HG03442 (cell line): ENCODE data around the gene AGPAT4.

Experiments
- ATAC-seq: cut with Tn5 transposase; IDR thresholded peaks from one replicate; pipeline ENCODE4 v1.9.1; 2021; ENCODE audit warnings: mild to moderate bottlenecking, moderate library complexity; ENCODE audit not compliant: unreplicated experiment

Gene AGPAT4

DNA sequence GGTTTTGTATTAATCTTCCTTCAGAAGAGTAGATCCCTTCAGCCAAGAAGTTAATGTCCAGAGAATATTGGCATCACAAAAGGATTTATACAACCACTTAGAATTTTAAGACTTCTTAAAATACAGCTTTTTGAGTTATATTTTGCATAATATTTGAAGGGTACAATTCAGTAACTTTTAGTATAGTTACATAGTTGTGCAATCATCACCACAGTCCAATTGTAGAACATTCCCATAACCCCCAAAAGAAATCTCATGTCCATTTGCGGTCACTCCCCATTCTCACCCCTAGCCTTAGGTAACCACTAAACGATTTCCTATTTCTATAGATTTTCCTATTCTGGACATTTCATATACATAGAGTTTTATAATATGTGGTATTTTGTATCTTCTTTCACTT lies 155.9 kb downstream of the AGPAT4 start:
- no peak for ATAC-seq

DNA sequence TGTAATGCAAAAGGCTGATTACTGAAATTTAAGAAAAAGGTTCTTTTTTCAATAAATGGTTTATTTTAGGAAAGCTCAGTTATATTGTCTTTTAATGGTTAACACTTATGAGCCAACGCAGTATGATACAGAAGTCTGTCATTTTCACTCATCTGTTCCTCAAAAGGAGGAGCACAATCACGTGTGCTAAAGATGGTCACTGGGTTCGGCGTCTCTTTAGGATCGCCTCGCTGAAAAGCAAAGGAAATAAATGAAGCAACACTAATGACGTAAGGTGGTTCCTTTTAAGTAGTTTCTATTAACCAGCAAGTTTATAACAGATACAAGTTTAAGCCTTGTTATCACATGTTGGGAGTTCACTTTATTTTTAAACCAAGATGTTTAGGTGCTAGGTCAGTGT lies 156.6 kb downstream of the AGPAT4 start:
- no peak for ATAC-seq

DNA sequence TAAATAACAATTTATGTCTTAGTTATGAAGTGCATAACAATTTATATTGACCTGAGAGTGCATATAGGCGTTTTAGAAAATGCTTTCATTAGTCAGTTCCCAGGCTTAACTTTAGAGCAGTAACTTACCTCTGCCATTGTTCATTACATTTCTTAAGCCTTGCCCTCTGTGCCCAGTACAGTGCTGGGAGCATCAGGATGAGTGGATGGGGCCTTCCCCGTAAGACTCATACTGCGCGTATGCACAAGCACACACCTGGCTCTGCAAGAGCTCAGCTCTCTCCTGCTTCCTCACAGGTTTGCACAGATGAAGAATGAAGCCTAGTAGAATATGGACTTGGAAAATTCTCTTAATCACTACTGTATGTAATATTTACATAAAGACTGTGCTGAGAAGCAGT lies 157.3 kb downstream of the AGPAT4 start:
- ATAC-seq: no peak

DNA sequence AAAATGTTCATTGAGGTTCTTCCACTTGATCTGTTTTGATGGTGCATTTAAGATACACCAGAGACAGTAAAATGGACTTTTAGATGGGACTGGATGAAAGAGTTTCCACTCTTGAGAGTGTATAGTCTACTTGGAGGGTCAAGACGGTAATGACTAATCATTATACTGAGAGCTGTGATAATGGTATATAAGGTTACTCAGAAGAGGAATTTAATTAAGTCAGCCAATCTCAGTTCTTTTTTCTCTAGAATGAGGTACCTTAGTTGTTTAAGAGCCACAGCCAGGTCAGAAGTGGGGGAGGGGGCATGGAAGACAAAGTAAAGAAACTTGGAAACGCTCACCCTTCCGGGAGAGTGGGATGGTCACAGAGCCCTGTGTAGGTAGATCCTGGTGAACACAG lies 158.4 kb downstream of the AGPAT4 start:
- no peak for ATAC-seq

DNA sequence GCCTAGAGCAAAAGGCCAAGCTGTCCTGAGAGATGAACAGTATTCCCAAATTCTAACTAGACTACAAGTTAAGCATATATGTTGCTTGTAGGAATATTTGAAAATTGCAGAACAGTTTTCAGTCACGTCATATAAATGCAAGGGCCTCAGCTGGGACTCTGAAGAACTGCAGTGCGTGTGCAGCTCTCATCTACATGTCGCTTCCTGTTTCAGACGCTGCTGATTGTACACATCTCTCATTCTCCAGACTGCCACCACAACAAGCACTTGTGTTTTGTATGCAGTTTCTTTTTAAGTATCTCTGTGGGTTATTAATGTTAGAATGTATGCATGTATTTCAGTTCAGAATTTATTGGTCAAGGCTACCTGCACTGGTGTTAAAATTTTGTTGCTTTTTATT lies 162.6 kb downstream of the AGPAT4 start:
- no peak for ATAC-seq

DNA sequence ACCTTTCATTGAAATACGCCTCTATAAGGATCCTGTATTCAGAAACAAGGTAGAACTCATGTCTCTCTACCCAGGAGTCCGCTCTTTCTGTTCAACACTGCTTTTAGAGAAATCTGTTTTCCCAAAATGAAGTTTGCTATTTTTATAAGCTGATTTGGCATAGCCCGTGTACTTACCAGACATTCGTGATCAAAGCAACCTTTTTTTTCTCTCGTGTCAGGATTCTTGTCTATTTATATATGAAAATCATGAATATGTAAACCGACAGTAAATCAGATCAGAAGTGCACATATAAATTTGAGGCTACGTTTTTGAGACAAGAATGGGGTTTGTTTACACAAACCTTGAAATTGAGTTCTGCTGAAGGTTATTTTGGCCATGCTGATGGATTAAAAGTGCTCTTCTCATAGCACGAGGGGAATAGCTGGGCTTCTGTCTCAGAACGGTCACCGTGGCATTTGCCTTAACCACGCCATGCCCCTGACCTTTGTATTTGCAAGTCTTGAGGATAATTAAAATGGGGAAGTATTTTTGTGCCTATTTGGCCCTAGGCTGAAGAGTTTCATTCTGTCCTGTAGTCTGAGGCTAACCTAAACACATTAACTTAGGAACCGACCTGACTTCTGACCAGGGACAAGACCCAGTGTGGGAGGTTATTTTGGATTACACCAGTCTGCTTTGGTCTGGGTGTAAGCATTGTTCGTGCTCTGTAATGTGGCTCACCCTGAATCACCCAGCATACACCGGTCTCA lies 163.7 kb downstream of the AGPAT4 start:
- ATAC-seq: no peak

DNA sequence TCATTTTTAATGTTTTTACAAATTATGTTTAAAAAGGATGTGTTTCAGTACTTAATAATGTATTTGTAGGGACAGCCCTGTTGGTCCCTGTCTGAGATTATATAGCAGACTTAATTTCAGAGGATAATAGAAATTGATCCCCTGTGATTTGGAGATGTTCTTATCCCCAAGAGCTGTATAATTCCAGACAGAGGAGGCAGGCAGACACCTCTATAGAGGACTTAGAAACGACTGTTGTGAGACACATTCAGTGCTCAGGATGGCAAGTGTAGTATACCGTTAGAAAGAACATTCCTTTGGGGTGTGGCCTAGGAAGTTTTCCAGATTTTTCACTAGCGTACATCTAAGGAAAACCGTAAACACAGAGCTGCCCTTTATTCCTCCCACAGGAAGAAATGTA lies 164.5 kb downstream of the AGPAT4 start:
- no peak for ATAC-seq

DNA sequence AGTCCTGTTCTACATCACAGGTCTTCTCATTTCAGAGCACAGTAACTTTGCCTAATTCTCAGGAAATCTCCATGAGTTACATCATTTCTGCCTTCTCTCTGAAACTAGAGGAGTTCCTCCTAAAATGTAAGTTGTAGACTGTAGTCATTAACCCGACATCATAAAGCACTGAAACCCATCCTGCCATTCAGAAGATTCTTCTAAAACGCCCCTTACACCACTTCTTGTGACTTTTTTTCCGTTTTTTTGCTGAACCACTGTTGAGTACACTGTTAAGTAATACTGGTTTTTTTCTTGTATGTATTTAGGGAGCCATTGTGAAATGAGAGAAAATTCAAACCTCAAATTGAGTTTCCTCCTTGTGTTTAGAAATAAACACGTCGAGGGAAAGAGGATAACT lies 164.9 kb downstream of the AGPAT4 start:
- ATAC-seq: no peak

DNA sequence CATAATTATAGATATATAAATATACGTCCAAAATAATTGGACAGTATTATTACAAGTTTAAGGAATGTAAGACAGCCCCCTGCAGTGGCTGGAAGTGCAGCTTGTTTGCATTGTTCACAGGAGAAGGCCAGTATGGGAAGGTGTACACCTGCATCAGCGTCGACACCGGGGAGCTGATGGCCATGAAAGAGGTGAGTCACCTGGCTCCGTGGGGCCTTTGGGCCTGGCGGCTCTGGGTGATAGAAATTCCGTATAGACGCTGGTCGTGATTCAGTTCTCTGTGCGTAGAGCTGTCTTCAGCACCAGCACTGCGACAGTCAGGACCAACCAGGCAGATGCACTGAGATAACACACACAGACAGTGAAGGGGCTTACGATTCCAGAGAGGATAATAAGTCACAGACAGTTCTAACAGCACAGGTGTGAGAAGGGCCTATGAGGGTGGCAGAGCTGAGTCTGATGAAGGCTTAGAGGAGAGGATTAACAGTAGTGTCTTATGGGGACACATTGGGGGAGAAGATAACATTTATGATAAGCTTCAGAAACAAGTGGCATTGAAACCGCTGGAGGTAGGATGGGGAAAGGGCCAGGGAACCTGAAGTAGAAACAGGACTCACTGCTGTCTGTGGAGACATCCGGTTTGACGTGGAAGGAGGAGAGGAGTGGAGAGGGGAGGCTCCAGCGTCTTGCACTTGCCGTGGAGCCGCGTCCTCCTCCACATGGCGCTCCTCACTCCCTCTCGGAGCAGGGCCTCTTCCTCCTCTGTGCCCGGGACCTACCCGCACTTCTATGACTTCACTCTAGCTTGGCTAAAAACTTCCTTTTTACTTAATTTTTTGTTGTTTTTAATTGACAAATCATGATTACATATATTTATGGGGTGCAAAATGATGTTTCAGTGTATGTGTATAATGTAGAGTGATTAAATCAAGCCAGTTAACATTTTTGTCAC lies 165.8 kb downstream of the AGPAT4 start:
- ATAC-seq: no peak

DNA sequence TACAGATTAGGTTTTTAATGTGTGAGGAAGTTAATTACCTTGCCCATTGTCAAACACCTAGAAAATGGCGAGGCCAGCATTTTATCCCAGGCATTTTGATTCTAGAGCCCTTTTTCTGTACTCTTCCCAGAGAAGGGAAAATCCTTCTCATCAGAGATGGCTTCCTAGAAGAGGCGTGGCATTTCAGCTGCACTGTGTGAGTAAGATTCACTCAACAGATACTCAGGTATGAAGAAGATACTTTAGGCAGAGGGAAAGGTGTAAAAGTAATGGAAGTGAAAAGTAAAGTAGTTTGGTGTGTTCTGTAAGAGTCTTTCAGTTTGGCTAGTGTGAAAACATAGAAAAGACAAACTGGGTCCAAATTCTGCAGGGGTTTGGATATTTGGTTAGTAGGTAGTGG lies 168.5 kb downstream of the AGPAT4 start:
- no peak for ATAC-seq

DNA sequence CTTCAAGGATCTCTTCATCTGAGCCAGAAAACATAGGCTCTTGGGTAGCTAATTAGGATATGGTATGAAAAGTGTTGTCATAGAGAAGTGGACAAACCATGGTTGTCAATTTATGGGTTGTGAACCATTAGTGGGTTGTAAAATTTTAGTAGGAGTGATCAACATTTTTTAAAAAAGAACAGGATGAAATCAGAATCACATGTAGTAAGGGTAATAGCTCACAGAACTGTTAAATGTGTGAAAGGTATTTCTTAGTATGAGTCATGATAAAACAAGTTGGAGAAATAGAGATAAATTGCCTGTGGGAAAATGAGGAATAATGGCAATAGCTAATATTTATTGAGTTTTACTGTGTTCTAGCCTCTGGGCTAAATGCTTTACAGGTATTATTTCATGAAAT lies 168.9 kb downstream of the AGPAT4 start:
- no peak for ATAC-seq

DNA sequence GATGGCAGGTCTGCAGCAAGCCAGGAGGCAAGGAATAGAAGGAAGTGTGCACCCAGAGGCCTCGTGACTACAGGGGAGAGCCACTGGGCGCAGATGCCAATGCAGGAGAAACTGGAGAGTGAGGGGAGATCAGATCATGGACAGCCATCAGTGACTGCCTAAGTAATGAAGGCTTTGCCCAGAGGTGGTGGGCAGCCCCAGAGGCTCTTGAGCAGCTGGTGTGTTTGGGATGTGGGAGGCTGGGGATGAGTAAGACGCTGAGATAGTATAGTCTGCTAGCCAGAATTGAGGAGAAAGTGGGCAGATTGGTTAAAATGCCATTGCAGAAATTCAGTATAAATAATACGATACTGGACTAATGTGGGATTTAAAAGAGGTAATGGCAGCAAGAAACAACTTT lies 170.4 kb downstream of the AGPAT4 start:
- no peak for ATAC-seq

DNA sequence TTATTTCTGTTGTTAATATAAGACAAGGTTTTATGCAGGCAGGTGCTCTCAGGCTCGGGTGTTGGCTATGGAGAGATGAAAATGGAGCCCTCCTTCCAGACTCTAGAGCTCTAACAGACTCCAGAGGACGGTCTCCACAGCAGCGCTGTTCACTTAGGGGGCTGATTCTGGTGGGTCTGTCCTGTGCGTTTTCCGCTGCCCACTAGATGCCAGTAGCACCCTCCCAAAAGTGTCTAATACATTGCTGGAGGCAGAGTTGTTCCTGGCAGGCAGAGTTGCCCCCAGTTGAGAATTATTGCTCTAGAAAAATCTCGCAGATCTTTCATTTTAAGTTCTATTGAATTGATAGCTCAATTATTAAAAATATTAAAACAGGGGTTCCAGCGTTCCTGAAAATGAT lies 172.3 kb downstream of the AGPAT4 start:
- ATAC-seq: no peak

DNA sequence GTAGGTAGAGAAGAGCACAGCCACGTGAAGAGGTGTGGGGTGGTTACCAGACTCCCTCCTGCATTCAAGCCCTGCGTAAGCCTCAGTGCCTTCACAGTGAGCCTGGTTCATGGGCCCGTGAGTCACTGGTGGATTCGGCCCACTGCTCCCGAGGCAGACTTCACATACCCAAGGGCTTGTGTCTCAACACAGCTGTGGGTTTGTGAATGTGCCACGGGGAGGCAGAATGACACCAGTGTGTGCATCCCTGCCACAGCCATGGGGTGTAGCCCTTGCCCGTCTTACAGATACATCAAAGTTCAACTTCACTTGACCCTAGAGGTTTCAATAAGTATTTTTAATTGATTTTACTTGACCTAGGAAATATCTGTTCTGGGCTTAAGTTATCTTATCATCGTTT lies 173.8 kb downstream of the AGPAT4 start:
- no peak for ATAC-seq

DNA sequence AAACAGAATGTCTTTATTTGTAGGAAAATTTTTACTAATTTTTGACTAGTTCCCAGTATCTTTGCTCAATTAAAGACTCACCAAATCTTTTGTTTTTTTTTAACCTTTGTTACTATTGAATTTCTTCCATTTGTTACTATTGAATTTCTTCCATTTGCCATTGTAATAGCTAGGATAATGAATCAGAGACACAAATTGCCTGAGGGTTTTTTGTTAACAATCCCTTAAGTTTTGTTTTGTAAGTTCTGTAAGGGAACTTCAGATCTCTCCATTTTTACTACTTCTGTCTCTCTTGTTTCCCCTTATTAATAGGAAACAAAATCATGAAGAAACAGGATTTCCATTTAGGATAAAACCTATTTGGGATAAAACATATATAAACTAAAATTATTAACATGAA lies 177.9 kb downstream of the AGPAT4 start:
- no peak for ATAC-seq

DNA sequence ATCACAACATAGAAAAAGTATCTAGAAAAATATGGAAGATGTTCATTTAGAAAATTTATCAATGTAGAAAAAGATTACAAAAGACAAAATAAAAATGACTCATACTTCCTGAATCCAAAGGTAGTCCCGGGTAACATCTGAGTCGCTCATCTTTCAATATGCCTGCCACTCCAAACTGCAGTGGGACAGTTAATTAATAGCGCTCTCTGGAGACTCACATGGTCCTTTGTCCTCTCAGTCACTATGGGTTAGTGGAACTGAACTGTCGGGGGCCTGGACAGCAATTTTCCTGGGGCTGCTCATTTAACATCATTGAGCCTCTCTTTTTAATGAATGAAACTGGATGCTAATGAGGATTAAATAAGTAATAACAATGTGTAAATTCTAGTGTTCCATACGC lies 178.9 kb downstream of the AGPAT4 start:
- no peak for ATAC-seq

DNA sequence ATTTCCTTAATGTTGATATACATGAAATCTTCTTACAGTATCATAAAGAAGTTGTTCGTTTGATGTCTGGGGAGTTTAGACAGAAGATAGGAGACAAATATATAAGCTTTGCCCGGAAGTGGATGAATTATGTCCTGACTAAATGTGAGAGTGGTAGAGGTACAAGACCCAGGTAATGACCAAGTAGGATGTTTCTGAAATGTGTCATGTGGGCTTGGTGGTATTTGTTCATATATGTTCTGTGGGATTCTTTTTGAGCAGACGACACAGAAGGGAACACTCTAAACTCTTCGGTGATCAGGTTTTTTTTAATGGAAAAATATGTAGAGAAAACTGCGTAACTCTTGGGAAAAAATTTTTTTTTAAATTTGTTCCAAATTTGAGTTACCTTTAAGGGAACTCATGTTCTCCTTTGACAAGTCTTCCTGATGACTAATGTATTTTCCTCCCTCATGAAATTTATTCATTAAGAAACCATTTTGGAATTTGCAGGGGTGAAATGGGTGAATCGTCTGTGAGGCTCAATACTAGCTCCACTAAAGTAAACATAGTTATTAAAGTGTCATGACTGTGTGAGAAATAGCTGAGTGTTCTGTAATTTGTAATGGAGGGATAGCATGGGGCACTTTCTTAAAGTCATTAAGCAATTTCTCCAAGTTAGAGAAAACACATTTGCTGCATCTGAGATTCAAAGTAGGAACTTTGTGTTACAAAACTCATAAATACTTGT lies 181.7 kb downstream of the AGPAT4 start:
- ATAC-seq: no peak

DNA sequence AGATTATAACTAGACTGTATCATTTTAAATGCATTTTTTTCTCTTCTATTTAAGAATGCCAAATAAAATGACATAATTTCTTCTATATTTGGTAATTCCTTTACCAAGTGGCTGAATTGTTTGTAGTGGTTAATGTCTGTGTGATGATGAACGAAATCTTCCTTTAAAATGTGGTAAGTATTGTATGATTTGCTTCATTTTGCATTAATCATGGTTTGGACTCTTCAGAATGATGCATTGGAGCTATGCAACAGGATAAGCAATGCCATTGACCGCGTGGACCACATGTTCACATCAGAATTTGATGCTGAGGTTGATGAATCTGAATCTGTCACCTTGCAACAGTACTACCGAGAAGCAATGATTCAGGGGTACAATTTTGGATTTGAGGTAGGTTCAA lies 182.7 kb downstream of the AGPAT4 start:
- ATAC-seq: no peak

DNA sequence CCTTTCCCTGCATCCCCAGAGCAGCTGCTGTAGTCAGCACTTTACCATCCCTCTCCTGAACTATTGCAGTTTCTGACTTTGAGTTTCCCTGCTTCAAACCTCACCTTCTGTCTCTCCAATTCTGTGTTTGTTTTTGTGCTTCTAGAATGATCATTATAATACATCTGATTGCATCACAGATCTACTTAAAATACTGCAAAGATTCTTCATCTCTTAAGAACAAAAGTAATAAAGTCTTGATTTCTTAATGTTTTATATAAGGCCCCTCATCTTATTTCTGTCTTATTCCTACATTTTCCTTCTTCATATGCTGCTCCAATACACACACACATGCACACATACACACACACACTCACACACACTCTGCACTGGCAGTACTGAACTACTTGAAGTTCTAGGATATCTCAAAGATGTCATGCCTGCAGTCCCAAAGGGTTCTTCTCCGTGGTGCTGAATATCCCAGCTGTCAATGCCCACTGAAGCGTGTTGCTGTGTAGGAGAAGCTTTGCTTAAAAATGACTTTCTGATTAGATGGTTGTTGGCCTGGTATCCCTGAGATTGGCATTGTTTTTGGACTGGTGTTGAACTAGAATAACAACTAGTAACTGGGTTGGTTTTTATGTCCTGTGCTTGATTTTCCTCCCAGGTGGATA lies 185.1 kb downstream of the AGPAT4 start:
- ATAC-seq: no peak

DNA sequence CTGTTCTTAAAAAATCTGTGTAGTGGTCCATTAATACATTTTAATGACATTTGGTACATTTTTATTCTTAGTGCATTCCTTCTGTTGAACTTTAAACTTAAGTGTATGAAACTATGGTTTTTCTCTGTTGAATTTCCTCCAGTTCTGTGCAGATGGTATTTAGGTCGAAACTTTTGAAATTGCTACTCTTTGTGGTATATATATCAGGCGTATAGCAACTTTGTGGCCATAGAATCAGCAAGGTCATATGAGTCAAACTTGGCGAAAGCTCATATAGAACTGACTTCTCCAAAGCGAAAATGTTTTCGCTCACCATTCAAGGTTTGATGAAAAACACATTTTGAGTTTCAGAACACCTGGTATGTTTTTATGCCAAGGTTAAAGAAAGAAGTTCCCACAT lies 188.6 kb downstream of the AGPAT4 start:
- no peak for ATAC-seq

DNA sequence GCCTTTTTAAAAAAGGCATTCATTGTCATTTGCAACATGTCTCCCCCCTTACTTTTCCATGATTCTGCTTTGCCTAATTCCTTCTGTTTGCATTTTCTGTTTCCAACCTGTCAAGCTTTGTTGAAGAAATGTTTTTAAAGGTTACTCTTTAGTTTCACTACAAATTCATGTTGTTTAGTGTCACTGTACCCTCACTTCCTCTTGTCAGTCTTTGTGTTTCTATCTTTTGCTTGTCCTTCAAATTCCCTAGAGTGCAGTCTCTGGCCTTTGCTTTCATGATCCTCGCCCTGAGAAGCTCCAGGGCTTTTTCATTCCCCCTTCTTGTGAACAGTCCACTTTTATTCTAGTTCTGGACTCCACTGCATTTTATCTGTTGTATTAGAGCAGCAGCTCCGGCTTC lies 191.6 kb downstream of the AGPAT4 start:
- no peak for ATAC-seq
